ENCODE measurements around the gene KRTAP17-1.

KRTAP17-1 gene

DNA sequence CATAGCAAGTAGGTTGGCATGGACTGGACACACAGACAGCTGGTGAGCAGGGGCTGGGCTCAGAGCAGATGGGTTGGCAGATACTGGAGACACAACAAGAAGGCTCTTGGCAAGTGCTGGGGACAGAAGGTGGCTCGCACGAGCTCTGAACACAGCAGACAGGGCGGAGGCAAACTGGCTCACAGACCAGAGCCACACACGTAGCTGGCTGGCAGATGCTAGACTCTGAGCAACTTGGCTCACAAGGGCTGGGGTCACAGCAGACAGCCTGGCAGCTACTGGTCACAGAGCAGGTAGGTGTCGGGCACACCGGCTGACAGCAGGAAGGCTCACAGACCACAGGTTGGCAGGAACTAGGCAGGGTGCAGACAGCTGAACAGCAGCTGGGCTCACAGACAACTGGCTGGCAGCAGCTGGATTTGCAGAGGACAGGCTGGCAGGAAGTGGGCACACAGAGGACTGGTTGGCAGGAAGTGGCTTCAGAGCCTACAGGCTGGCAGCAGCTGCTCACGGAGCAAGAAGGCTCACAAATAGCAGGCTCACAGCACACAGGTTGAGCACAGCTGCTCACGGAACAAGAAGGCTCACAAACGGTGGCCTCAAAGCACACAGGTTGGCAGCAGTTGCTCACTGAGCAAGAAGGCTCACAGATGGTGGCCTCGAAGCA is 7.1 kb downstream of the KRTAP17-1 start:
- CTCF ChIA-PET: interaction anchor here (0.7 to 1.4 kb wide), 4 partner anchors 14 to 359 kb away, joined by 3 to 4 read pairs (median 4); no protein-coding TSS in a partner anchor
- Histone ChIP-seq H3K36me3 (ENCODE audit: control insufficient read depth in 2 of 2, insufficient read depth in 1 of 2, low read length in 2 of 2) (no peaks in the 10 kb centered on the region), H3K27ac (ENCODE audit: extremely low read depth, low read depth, low read length) (no peak overlapping the region), H3K4me3 (ENCODE audit: low read depth, low read length) (no peak overlapping the region), H3K9me3 (ENCODE audit: control insufficient read depth, insufficient read depth, low read depth, low read length) (no peaks in the 10 kb centered on the region), H3K4me1 (ENCODE audit: control insufficient read depth, insufficient read depth, low read length) (no peaks in the 10 kb centered on the region)
- POLR2A ChIA-PET: no interaction called here
- no peak for TF ChIP-seq ZNF658 (tag by site-specific recombination; IDR thresholded peaks at IDR 0.05)
- TF ChIP-seq ZNF433 (tag by site-specific recombination; IDR thresholded peaks at IDR 0.05; ENCODE audit: low read depth): no peak
- TF ChIP-seq ZNF707 (tag by site-specific recombination; IDR thresholded peaks at IDR 0.05): no peak

DNA sequence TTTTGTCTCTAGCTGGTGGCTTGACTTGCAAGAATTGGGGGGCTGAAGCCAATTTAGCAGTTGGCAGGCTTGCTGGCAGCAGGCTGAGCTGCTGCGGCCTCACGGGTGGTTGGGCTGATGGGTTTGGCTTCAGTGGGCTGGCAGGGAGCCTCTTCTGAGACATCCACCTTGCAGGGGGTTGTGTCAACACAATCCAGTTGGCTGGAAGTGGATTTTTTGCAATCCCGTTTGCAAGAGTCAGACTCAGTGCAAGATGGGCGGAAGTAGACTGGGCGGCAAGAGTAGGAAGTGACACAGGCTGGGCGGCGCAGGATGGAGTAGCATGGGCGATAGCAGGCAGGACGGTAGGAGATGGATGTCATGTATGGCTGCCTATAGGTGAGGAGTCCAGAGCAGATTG is 7.9 kb downstream of the KRTAP17-1 start:
- ChIA-PET CTCF (interaction anchor here (0.8 to 1.4 kb wide), 3 partner anchors 15 to 22 kb away, joined by 3 to 4 read pairs (median 4); no protein-coding TSS in a partner anchor), POLR2A (no interaction called here)
- no peaks in the 10 kb centered on the region for H3K9me3 ChIP-seq (ENCODE audit: control insufficient read depth, insufficient read depth, low read depth, low read length)
- no peak overlapping the region for H3K4me3 ChIP-seq (ENCODE audit: low read depth, low read length)
- H3K4me1 ChIP-seq (ENCODE audit: control insufficient read depth, insufficient read depth, low read length): no peaks in the 10 kb centered on the region
- H3K36me3 ChIP-seq (ENCODE audit: control insufficient read depth in 2 of 2, insufficient read depth in 1 of 2, low read length in 2 of 2): no peaks in the 10 kb centered on the region
- no peak overlapping the region for H3K27ac ChIP-seq (ENCODE audit: extremely low read depth, low read depth, low read length)
- no peak for TF ChIP-seq ZNF341 (tag by site-specific recombination; IDR thresholded peaks at IDR 0.05; ENCODE audit: low read depth)
- TF ChIP-seq, protein P1, sequence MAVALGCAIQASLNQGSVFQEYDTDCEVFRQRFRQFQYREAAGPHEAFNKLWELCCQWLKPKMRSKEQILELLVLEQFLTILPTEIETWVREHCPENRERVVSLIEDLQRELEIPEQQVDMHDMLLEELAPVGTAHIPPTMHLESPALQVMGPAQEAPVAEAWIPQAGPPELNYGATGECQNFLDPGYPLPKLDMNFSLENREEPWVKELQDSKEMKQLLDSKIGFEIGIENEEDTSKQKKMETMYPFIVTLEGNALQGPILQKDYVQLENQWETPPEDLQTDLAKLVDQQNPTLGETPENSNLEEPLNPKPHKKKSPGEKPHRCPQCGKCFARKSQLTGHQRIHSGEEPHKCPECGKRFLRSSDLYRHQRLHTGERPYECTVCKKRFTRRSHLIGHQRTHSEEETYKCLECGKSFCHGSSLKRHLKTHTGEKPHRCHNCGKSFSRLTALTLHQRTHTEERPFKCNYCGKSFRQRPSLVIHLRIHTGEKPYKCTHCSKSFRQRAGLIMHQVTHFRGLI (tag by site-specific recombination; IDR thresholded peaks at IDR 0.05): peak; percentile 78
- TF ChIP-seq, protein P2, sequence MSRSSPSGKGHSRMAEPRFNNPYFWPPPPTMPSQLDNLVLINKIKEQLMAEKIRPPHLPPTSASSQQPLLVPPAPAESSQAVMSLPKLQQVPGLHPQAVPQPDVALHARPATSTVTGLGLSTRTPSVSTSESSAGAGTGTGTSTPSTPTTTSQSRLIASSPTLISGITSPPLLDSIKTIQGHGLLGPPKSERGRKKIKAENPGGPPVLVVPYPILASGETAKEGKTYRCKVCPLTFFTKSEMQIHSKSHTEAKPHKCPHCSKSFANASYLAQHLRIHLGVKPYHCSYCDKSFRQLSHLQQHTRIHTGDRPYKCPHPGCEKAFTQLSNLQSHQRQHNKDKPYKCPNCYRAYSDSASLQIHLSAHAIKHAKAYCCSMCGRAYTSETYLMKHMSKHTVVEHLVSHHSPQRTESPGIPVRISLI (tag by site-specific recombination; IDR thresholded peaks at IDR 0.05): no peak
- TF ChIP-seq ZIC2 (tag by site-specific recombination; IDR thresholded peaks at IDR 0.05): peak; percentile 45; the same call in 1 of the 2 replicates
- peak; percentile 85 for TF ChIP-seq GLIS1 (tag by site-specific recombination; IDR thresholded peaks at IDR 0.05)

DNA sequence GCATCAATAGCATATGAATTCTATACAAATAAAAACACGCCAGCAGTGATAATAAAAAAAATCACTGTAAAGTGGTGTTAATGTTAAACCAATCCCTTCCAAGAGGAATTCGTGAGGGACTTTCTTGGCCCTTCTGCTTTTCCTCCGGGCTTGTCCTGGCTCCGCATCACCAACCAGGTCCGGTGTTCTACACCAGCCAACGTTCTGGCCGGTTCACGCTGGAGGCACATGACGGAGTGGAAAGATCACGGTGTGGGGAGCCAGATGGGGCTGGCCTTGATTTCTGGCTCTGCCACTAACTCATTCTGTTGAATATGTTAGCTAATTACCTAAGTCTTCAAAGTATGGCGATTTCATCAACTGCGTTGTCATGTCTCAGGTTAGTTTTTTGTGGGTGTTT is 11.4 kb downstream of the KRTAP17-1 start:
- ChIA-PET POLR2A (no interaction called here), CTCF (interaction anchor here (4.8 kb wide), 1 partner anchor 18 kb away, joined by 27 read pairs; no protein-coding TSS in a partner anchor)
- TF ChIP-seq ZNF37A (tag by site-specific recombination; IDR thresholded peaks at IDR 0.05): no peak
- no peak for TF ChIP-seq HOXA7 (CRISPR knock-in tag; IDR thresholded peaks at IDR 0.05; ENCODE audit: borderline replicate concordance)
- no peak for TF ChIP-seq ZNF629 (tag by site-specific recombination; IDR thresholded peaks at IDR 0.05)
- no peak for TF ChIP-seq ZNF501 (tag by site-specific recombination; IDR thresholded peaks at IDR 0.05)
- no peak for TF ChIP-seq ZSCAN16 (tag by site-specific recombination; IDR thresholded peaks at IDR 0.05)
- TF ChIP-seq, protein P3, sequence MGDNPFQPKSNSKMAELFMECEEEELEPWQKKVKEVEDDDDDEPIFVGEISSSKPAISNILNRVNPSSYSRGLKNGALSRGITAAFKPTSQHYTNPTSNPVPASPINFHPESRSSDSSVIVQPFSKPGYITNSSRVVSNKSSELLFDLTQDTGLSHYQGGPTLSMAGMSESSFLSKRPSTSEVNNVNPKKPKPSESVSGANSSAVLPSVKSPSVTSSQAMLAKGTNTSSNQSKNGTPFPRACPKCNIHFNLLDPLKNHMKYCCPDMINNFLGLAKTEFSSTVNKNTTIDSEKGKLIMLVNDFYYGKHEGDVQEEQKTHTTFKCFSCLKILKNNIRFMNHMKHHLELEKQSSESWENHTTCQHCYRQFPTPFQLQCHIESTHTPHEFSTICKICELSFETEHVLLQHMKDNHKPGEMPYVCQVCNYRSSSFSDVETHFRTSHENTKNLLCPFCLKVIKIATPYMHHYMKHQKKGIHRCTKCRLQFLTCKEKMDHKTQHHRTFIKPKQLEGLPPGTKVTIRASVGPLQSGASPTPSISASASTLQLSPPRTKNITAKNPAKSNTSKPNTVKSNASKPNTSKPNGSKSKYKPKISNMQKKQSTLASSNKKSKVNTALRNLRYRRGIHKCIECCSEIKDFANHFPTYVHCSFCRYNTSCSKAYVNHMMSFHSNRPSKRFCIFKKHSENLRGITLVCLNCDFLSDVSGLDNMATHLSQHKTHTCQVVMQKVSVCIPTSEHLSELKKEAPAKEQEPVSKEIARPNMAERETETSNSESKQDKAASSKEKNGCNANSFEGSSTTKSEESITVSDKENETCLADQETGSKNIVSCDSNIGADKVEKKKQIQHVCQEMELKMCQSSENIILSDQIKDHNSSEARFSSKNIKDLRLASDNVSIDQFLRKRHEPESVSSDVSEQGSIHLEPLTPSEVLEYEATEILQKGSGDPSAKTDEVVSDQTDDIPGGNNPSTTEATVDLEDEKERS (tag by site-specific recombination; IDR thresholded peaks at IDR 0.05): no peak
- no peak for TF ChIP-seq ZNF311 (tag by site-specific recombination; IDR thresholded peaks at IDR 0.05; ENCODE audit: borderline replicate concordance)
- Histone ChIP-seq H3K27ac (ENCODE audit: extremely low read depth, low read depth, low read length) (no peak overlapping the region), H3K4me3 (ENCODE audit: low read depth, low read length) (no peak overlapping the region), H3K9me3 (ENCODE audit: control insufficient read depth, insufficient read depth, low read depth, low read length) (no peaks in the 10 kb centered on the region), H3K4me1 (ENCODE audit: control insufficient read depth, insufficient read depth, low read length) (no peaks in the 10 kb centered on the region), H3K36me3 (ENCODE audit: control insufficient read depth in 2 of 2, insufficient read depth in 1 of 2, low read length in 2 of 2) (no peaks in the 10 kb centered on the region)

Measured in HEK293 (cell line).